A673 (cell line): ENCODE data around the gene PMEPA1. TPM values are rescaled to one million over a fixed set of nuclear protein-coding genes. Genes with fewer than 3 reads are reported as not detected.

ENCODE experiments used
- BruUV-seq: library from RNA; stranded (reverse); fragments of 400-500 nt; replicated peaks from 2 replicates; lab custom pipeline; 2021; lab: Mats Ljungman, UMichigan
- CTCF ChIA-PET: fragments of 300-600 bp; sonication (Branson Sonifier 250); formaldehyde crosslinking; loops from one replicate; lab custom pipeline; 2022; ENCODE audit warnings: antibody characterized with exemption; lab: Charles Lee
- POLR2A ChIA-PET: fragments of 300-600 bp; sonication (Branson Sonifier 250); formaldehyde crosslinking; loops from one replicate; lab custom pipeline; 2022; ENCODE audit warnings: antibody characterized with exemption; ENCODE audit not compliant: low non-redundant PET; lab: Charles Lee
- DNase-seq: peaks from one replicate; pipeline ENCODE4 v3.0.0-alpha.2; 2015; ENCODE audit warnings: low spot score
- H3K27ac ChIP-seq: fragments of 200-600 bp; sonication (generic); 2 replicates; pipeline ENCODE4 v1.5.1; 2016; ENCODE audit warnings: mixed run types, low read depth, mild to moderate bottlenecking, mixed read lengths, antibody characterized with exemption, low read length; ENCODE audit not compliant: poor library complexity, severe bottlenecking
- H3K27me3 ChIP-seq: fragments of 200-600 bp; sonication (generic); replicated peaks from 2 replicates; pipeline ENCODE4 v1.6.1; 2017; ENCODE audit warnings: mixed run types, low read depth, mild to moderate bottlenecking, mixed read lengths, antibody characterized with exemption, low read length; ENCODE audit not compliant: insufficient read depth, poor library complexity
- H3K36me3 ChIP-seq: fragments of 200-600 bp; sonication (generic); 2 replicates; pipeline ENCODE4 v1.6.1; 2016; ENCODE audit warnings: mixed run types, mild to moderate bottlenecking, mixed read lengths, antibody characterized with exemption, low read length; ENCODE audit not compliant: insufficient read depth, poor library complexity, severe bottlenecking
- H3K4me1 ChIP-seq: fragments of 200-600 bp; sonication (generic); 2 replicates; pipeline ENCODE4 v1.6.1; 2017; ENCODE audit warnings: mixed run types, mild to moderate bottlenecking, mixed read lengths, antibody characterized with exemption, low read length; ENCODE audit not compliant: insufficient read depth, poor library complexity, severe bottlenecking
- H3K4me3 ChIP-seq: fragments of 200-600 bp; sonication (generic); 2 replicates; pipeline ENCODE4 v1.5.1; 2016; ENCODE audit warnings: low read depth, mixed run types, mild to moderate bottlenecking, mixed read lengths, low read length; ENCODE audit not compliant: poor library complexity, severe bottlenecking
- H3K9me3 ChIP-seq: fragments of 200-600 bp; sonication (generic); 2 replicates; pipeline ENCODE4 v1.6.1; 2016; ENCODE audit warnings: mixed run types, low read depth, mild to moderate bottlenecking, mixed read lengths, antibody characterized with exemption, low read length; ENCODE audit not compliant: poor library complexity, severe bottlenecking
- EZH2 ChIP-seq: fragments of 200-600 bp; sonication (generic); IDR thresholded peaks from 2 replicates; pipeline ENCODE4 v1.6.1; 2017; ENCODE audit warnings: borderline replicate concordance, low read depth, mild to moderate bottlenecking, mixed read lengths, antibody characterized with exemption, low read length; ENCODE audit not compliant: poor library complexity, severe bottlenecking
- intact Hi-C: fragments of 100-400 bp; cut with micrococcal nuclease; formaldehyde crosslinking; loops from one replicate; pipeline ENCODE4 v1.10.0; 2022; ENCODE audit not compliant: unreplicated experiment
- total RNA-seq: library from RNA; stranded (reverse); gene quantifications from 2 replicates; pipeline ENCODE4 v1.2.3, GENCODE V29; 2021
- TF ChIP-seq, protein P1 (sequence below): fragments of 300-800, 200-600 bp; sonication (generic); conservative IDR thresholded peaks from 2 replicates; pipeline ENCODE4 v1.5.1; 2017; ENCODE audit warnings: low read depth, mild to moderate bottlenecking, antibody characterized with exemption, low read length, moderate library complexity, mixed read lengths

Gene PMEPA1
- total RNA-seq, 1 experiment from 2014 or later = 9.7 TPM

DNA sequence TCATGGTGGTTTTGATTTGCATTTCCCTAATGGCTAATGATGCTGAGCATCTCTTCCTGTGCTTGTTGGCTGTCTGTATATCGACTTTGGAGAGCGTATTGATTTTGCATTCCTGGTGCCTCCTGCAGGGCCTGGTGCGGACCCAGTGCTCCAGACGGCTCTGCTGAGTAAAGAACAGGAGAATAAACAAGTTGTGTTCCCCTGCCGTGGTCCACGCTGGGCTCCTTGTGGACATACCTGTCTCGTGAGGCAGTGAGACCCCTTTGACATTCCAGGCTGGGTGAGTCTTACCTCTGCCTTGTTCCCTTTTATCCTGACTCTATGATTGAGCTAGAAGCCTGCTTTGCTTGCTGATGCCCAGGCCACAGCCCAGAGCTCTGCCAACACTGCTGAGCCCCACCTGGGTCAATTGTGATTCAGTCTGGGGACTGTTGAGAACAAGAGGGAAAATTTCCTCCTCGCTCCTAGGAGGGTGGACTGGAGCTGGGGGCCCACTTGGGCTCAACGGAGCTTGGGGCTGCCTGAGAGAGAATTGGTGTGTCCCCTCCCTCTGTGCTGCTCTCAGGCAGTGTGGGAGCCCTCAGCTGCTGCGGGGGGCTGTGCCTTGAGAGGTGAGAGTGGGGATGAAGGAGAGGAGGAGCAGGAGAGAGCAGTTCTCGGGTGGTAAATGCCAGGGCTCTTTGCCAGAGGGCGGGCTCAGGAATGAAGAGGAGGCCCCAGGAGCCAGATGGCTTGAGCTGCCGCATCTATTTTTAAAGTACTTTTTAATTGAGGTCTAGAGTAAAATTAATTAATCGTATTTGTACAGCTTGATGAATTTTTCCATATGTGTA lies 43.7 kb upstream of the PMEPA1 start:
- no peak for DNase-seq
- intact Hi-C loops = no loop called here
- TF ChIP-seq, protein P1, sequence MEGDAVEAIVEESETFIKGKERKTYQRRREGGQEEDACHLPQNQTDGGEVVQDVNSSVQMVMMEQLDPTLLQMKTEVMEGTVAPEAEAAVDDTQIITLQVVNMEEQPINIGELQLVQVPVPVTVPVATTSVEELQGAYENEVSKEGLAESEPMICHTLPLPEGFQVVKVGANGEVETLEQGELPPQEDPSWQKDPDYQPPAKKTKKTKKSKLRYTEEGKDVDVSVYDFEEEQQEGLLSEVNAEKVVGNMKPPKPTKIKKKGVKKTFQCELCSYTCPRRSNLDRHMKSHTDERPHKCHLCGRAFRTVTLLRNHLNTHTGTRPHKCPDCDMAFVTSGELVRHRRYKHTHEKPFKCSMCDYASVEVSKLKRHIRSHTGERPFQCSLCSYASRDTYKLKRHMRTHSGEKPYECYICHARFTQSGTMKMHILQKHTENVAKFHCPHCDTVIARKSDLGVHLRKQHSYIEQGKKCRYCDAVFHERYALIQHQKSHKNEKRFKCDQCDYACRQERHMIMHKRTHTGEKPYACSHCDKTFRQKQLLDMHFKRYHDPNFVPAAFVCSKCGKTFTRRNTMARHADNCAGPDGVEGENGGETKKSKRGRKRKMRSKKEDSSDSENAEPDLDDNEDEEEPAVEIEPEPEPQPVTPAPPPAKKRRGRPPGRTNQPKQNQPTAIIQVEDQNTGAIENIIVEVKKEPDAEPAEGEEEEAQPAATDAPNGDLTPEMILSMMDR = no peak
- TF ChIP-seq EZH2 = no peak
- H3K4me3 ChIP-seq = no peak overlapping the region
- H3K36me3 ChIP-seq = no peaks in the 10 kb centered on the region
- H3K9me3 ChIP-seq = no peaks in the 10 kb centered on the region
- no TSS peak for BruUV-seq
- peaks cover 7% of the 10 kb centered on the region for H3K4me1 ChIP-seq
- no peaks in the 10 kb centered on the region for H3K27me3 ChIP-seq
- POLR2A ChIA-PET = no interaction called here
- no peak overlapping the region for H3K27ac ChIP-seq
- CTCF ChIA-PET = no interaction called here

DNA sequence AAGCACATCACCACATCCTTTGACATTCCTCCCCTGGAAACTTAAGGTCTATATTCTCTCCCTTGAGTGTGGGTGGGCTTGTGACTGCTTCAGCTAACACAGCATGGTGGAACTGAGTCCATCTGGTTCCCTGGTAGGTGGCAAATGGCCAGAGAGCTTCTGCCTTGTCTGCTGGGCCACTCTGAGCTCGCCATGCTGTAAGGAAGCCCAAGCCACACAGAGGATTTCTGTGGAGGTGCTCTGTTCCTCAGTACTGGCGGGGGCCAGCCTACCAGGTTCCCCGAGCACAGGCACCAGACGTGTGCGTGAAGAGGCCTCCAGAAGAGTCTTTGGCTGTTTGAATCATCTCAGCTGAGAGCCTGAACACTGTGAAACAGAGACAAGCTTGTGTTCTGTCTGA lies 41.6 kb upstream of the PMEPA1 start:
- no peak for TF ChIP-seq EZH2
- TF ChIP-seq, protein P1 = no peak
- Histone ChIP-seq H3K36me3 (no peaks in the 10 kb centered on the region), H3K27ac (no peak overlapping the region), H3K4me3 (no peak overlapping the region), H3K4me1 (peaks cover 7% of the 10 kb centered on the region), H3K27me3 (no peaks in the 10 kb centered on the region), H3K9me3 (no peaks in the 10 kb centered on the region)
- CTCF ChIA-PET = no interaction called here
- intact Hi-C loops = no loop called here
- no TSS peak for BruUV-seq
- no peak for DNase-seq
- POLR2A ChIA-PET = no interaction called here

DNA sequence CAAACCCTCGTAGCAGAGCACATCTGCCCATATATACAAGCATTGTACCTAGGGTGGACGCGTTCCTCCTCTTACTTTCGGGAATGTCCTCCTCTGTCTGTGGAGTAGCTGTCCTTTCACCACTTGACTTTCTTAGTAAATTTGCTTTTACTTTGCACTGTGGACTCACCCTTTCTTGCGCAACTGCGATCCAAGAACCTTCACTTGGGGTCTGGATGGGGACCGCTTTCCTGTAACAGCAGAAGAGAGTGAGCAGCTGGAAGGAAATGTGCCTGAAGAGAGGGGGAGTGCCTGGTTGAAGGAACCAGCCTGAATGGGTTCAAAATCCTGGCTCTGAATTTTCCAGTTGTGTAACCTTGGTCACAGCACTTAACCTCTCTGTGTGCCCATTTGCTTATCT lies 40.1 kb upstream of the PMEPA1 start:
- CTCF ChIA-PET = no interaction called here
- no peaks in the 10 kb centered on the region for H3K36me3 ChIP-seq
- DNase-seq = no peak
- BruUV-seq = no TSS peak
- no peaks in the 10 kb centered on the region for H3K27me3 ChIP-seq
- H3K27ac ChIP-seq = no peak overlapping the region
- no peak for TF ChIP-seq EZH2
- TF ChIP-seq, protein P1 = no peak
- intact Hi-C loops = no loop called here
- POLR2A ChIA-PET = no interaction called here
- H3K9me3 ChIP-seq = no peaks in the 10 kb centered on the region
- H3K4me1 ChIP-seq = peaks cover 7% of the 10 kb centered on the region
- no peak overlapping the region for H3K4me3 ChIP-seq
